Measurements from ENCODE around the gene PMEPA1.

The PMEPA1 gene

GRCh38 chr20:57727863-57728262 is 18.0 kb upstream of the PMEPA1 start:
- no peaks in the 10 kb centered on the region for H3K9me3 Mint-ChIP-seq
- peaks cover 59 to 94% of the 10 kb centered on the region in 2 donors for H3K27me3 Mint-ChIP-seq
- H3K27ac Mint-ChIP-seq, result no peak overlapping the region
- no peaks in the 10 kb centered on the region for H3K4me1 Mint-ChIP-seq (ENCODE audit: low read depth in 2 of 2)
- H3K4me3 Mint-ChIP-seq, result no peak overlapping the region
- peaks cover 8% of the 10 kb centered on the region for H3K36me3 Mint-ChIP-seq (ENCODE audit: insufficient read depth)
- ATAC-seq (replicated peaks) (no peak), DNase-seq (no peak)

GRCh38 chr20:57725636-57726035 is 15.8 kb upstream of the PMEPA1 start:
- H3K4me3 Mint-ChIP-seq, result no peak overlapping the region
- H3K4me1 Mint-ChIP-seq (ENCODE audit: low read depth in 2 of 2), result no peaks in the 10 kb centered on the region
- DNase-seq, result no peak
- no peak overlapping the region for H3K27ac Mint-ChIP-seq
- no peaks in the 10 kb centered on the region for H3K9me3 Mint-ChIP-seq
- ATAC-seq (replicated peaks), result no peak
- H3K36me3 Mint-ChIP-seq (ENCODE audit: insufficient read depth), result peaks cover 4% of the 10 kb centered on the region
- H3K27me3 Mint-ChIP-seq, result peaks cover 68 to 94% of the 10 kb centered on the region in 2 donors

- H3K4me3 Mint-ChIP-seq, result no peak overlapping the region
- peaks cover 4% of the 10 kb centered on the region for H3K36me3 Mint-ChIP-seq (ENCODE audit: insufficient read depth)
- H3K27ac Mint-ChIP-seq, result no peak overlapping the region
- H3K9me3 Mint-ChIP-seq, result no peaks in the 10 kb centered on the region
- ATAC-seq (replicated peaks) (no peak), DNase-seq (no peak)
- peaks cover 71 to 89% of the 10 kb centered on the region in 2 donors for H3K27me3 Mint-ChIP-seq
- H3K4me1 Mint-ChIP-seq (ENCODE audit: low read depth in 2 of 2), result no peaks in the 10 kb centered on the region
Observed at GRCh38 chr20:57724610-57725405, 15.0 kb upstream of the PMEPA1 start.

- peaks cover 71 to 85% of the 10 kb centered on the region in 2 donors for H3K27me3 Mint-ChIP-seq
- H3K9me3 Mint-ChIP-seq, result no peaks in the 10 kb centered on the region
- H3K4me1 Mint-ChIP-seq (ENCODE audit: low read depth in 2 of 2), result peaks cover 2 to 3% of the 10 kb centered on the region in 2 donors
- no peak overlapping the region for H3K4me3 Mint-ChIP-seq
- H3K27ac Mint-ChIP-seq, result no peak overlapping the region
- ATAC-seq (replicated peaks) (no peak), DNase-seq (no peak)
- peaks cover 4% of the 10 kb centered on the region for H3K36me3 Mint-ChIP-seq (ENCODE audit: insufficient read depth)
Observed at GRCh38 chr20:57723816-57724215, 14.0 kb upstream of the PMEPA1 start.

- Mint-ChIP-seq H3K4me1 (ENCODE audit: low read depth in 2 of 2) (peaks cover 3 to 11% of the 10 kb centered on the region in 2 donors), H3K27ac (no peak overlapping the region), H3K4me3 (no peak overlapping the region), H3K27me3 (peaks cover 38 to 64% of the 10 kb centered on the region in 2 donors), H3K9me3 (no peaks in the 10 kb centered on the region), H3K36me3 (ENCODE audit: insufficient read depth) (peaks cover 12% of the 10 kb centered on the region)
- DNase-seq (no peak), ATAC-seq (replicated peaks) (no peak)
Observed at GRCh38 chr20:57719951-57720350, 10.1 kb upstream of the PMEPA1 start.

GRCh38 chr20:57718490-57719009 is 8.7 kb upstream of the PMEPA1 start:
- H3K27me3 Mint-ChIP-seq, result peaks cover 33 to 53% of the 10 kb centered on the region in 2 donors
- H3K9me3 Mint-ChIP-seq, result no peaks in the 10 kb centered on the region
- peaks cover 3 to 11% of the 10 kb centered on the region in 2 donors for H3K4me1 Mint-ChIP-seq (ENCODE audit: low read depth in 2 of 2)
- DNase-seq (peak; percentile 84 to 88 (median 85)), ATAC-seq (replicated peaks) (peak; percentile 97)
- H3K36me3 Mint-ChIP-seq (ENCODE audit: insufficient read depth), result peaks cover 11% of the 10 kb centered on the region
- peak overlapping the region; percentile 63 to 66 for H3K4me3 Mint-ChIP-seq
- peak overlapping the region; percentile 78 to 85 for H3K27ac Mint-ChIP-seq

- ATAC-seq (replicated peaks), result no peak
- peaks cover 8% of the 10 kb centered on the region for H3K36me3 Mint-ChIP-seq (ENCODE audit: insufficient read depth)
- H3K4me3 Mint-ChIP-seq, result peak overlapping the region in 1 of 2 donors; percentile 63
- peaks cover 33 to 53% of the 10 kb centered on the region in 2 donors for H3K27me3 Mint-ChIP-seq
- peaks cover 3 to 11% of the 10 kb centered on the region in 2 donors for H3K4me1 Mint-ChIP-seq (ENCODE audit: low read depth in 2 of 2)
- no peaks in the 10 kb centered on the region for H3K9me3 Mint-ChIP-seq
- H3K27ac Mint-ChIP-seq, result no peak overlapping the region
- DNase-seq, result no peak
Observed at GRCh38 chr20:57717797-57718196, 8.0 kb upstream of the PMEPA1 start.

GRCh38 chr20:57716901-57717300 is 7.1 kb upstream of the PMEPA1 start:
- DNase-seq (no peak), ATAC-seq (replicated peaks) (no peak)
- Mint-ChIP-seq H3K27ac (peak overlapping the region; percentile 0 to 53), H3K4me1 (ENCODE audit: low read depth in 2 of 2) (peaks cover 3 to 11% of the 10 kb centered on the region in 2 donors), H3K4me3 (no peak overlapping the region), H3K36me3 (ENCODE audit: insufficient read depth) (peaks cover 8% of the 10 kb centered on the region), H3K27me3 (peaks cover 30 to 53% of the 10 kb centered on the region in 2 donors), H3K9me3 (no peaks in the 10 kb centered on the region)

GRCh38 chr20:57716202-57716601 is 6.4 kb upstream of the PMEPA1 start:
- H3K9me3 Mint-ChIP-seq, result no peaks in the 10 kb centered on the region
- peaks cover 3 to 11% of the 10 kb centered on the region in 2 donors for H3K4me1 Mint-ChIP-seq (ENCODE audit: low read depth in 2 of 2)
- H3K27ac Mint-ChIP-seq, result peak overlapping the region; percentile 0 to 53
- no peak for ATAC-seq (replicated peaks)
- peaks cover 8% of the 10 kb centered on the region for H3K36me3 Mint-ChIP-seq (ENCODE audit: insufficient read depth)
- peaks cover 23 to 52% of the 10 kb centered on the region in 2 donors for H3K27me3 Mint-ChIP-seq
- H3K4me3 Mint-ChIP-seq, result no peak overlapping the region
- DNase-seq, result no peak

- H3K9me3 Mint-ChIP-seq, result no peaks in the 10 kb centered on the region
- peaks cover 10 to 15% of the 10 kb centered on the region in 2 donors for H3K4me1 Mint-ChIP-seq (ENCODE audit: low read depth in 2 of 2)
- H3K27ac Mint-ChIP-seq, result peak overlapping the region in 1 of 2 donors; percentile 0
- no peak overlapping the region for H3K4me3 Mint-ChIP-seq
- ATAC-seq (replicated peaks) (no peak), DNase-seq (no peak)
- peaks cover 15% of the 10 kb centered on the region for H3K36me3 Mint-ChIP-seq (ENCODE audit: insufficient read depth)
- peaks cover 20 to 52% of the 10 kb centered on the region in 2 donors for H3K27me3 Mint-ChIP-seq
Observed at GRCh38 chr20:57715268-57715904, 5.6 kb upstream of the PMEPA1 start.

GRCh38 chr20:57714409-57715267 is 4.8 kb upstream of the PMEPA1 start:
- H3K9me3 Mint-ChIP-seq, result no peaks in the 10 kb centered on the region
- H3K36me3 Mint-ChIP-seq (ENCODE audit: insufficient read depth), result peaks cover 17% of the 10 kb centered on the region
- ATAC-seq (replicated peaks) (no peak), DNase-seq (no peak)
- peaks cover 20 to 51% of the 10 kb centered on the region in 2 donors for H3K27me3 Mint-ChIP-seq
- H3K4me1 Mint-ChIP-seq (ENCODE audit: low read depth in 2 of 2), result peaks cover 11 to 17% of the 10 kb centered on the region in 2 donors
- no peak overlapping the region for H3K4me3 Mint-ChIP-seq
- peak overlapping the region in 1 of 2 donors; percentile 17 for H3K27ac Mint-ChIP-seq

- Mint-ChIP-seq H3K4me1 (ENCODE audit: low read depth in 2 of 2) (peaks cover 8 to 16% of the 10 kb centered on the region in 2 donors), H3K27ac (no peak overlapping the region), H3K9me3 (no peaks in the 10 kb centered on the region), H3K4me3 (no peak overlapping the region), H3K27me3 (peaks cover 20 to 53% of the 10 kb centered on the region in 2 donors), H3K36me3 (ENCODE audit: insufficient read depth) (peaks cover 18% of the 10 kb centered on the region)
- DNase-seq (no peak), ATAC-seq (replicated peaks) (no peak)
Observed at GRCh38 chr20:57713951-57714350, 4.1 kb upstream of the PMEPA1 start.

- no peak for DNase-seq
- Mint-ChIP-seq H3K4me3 (no peak overlapping the region), H3K27me3 (peaks cover 24 to 58% of the 10 kb centered on the region in 2 donors), H3K27ac (peak overlapping the region; percentile 64 to 73), H3K36me3 (ENCODE audit: insufficient read depth) (peaks cover 22% of the 10 kb centered on the region), H3K4me1 (ENCODE audit: low read depth in 2 of 2) (peaks cover 11 to 17% of the 10 kb centered on the region in 2 donors), H3K9me3 (no peaks in the 10 kb centered on the region)
- ATAC-seq (replicated peaks), result no peak
Observed at GRCh38 chr20:57713505-57713903, 3.7 kb upstream of the PMEPA1 start.

All from effector memory CD8-positive, alpha-beta T cell (primary cell).